HCT116 (cell line): ENCODE measurements around the gene MN1. TPM values are rescaled to one million over a fixed set of nuclear protein-coding genes. Genes with fewer than 3 reads are reported as not detected.

Source experiments
- ATAC-seq: fragments of 200-7000 bp; cut with Tn5 transposase; 2 replicates; pipeline ENCODE4 v1.9.1; 2020; ENCODE audit warnings: mild to moderate bottlenecking, moderate library complexity
- BruUV-seq: library from RNA; stranded (reverse); fragments of 400-500 nt; replicated peaks from 2 replicates; lab custom pipeline; 2021; lab: Mats Ljungman, UMichigan
- CTCF ChIA-PET: fragments of 300-600 bp; sonication (Branson Sonifier 250); formaldehyde crosslinking; loops from one replicate; lab custom pipeline; 2021; ENCODE audit warnings: antibody characterized with exemption; lab: Charles Lee
- POLR2A ChIA-PET: fragments of 300-600, 350-600 bp; sonication (Branson Sonifier 250); formaldehyde crosslinking; loops from one replicate; lab custom pipeline; 2021; ENCODE audit warnings: antibody characterized with exemption; lab: Charles Lee
- RAD21 ChIA-PET, 2 experiments: fragments of 300-600 bp; sonication (Branson Sonifier 250); formaldehyde crosslinking; loops; one replicate each; lab custom pipeline; 2023; ENCODE audit warnings: low total read pairs in 2 of 2; ENCODE audit not compliant: uncharacterized antibody in 2 of 2, unreplicated experiment in 2 of 2, low non-redundant PET in 1 of 2; lab: Charles Lee
- DNase-seq: peaks from one replicate; pipeline ENCODE4 v3.0.0-alpha.2; 2010; ENCODE audit warnings: low read depth, low spot score
- H2AFZ ChIP-seq: fragments of 200-600 bp; shearing (Covaris generic), sonication (generic); 2 replicates; pipeline ENCODE4 v1.6.1; 2017; ENCODE audit warnings: low read depth, mixed run types, mixed read lengths, antibody characterized with exemption, low read length; ENCODE audit not compliant: poor library complexity, severe bottlenecking
- H3K27ac ChIP-seq: 2 replicates; pipeline ENCODE4 v1.5.1; 2012; ENCODE audit warnings: low read depth, low read length
- H3K27me3 ChIP-seq: fragments of 200-600 bp; sonication (generic); 2 replicates; pipeline ENCODE4 v1.6.1; 2016; ENCODE audit warnings: mixed run types, low read length, mixed read lengths; ENCODE audit not compliant: insufficient read depth
- H3K36me3 ChIP-seq, 2 experiments: fragments of 200-500 bp in 1 of 2; fragments of 200-600 bp in 1 of 2; sonication (Bioruptor generic) in 1 of 2; sonication (generic) in 1 of 2; 2 replicates each; pipeline versions ENCODE4 v1.5.1 to v1.6.1; 2014 to 2016; ENCODE audit warnings: low read length in 2 of 2, inconsistent platforms in 1 of 2, mixed read lengths in 1 of 2, mixed run types in 1 of 2; ENCODE audit not compliant: insufficient read depth in 2 of 2, control insufficient read depth in 1 of 2
- H3K4me1 ChIP-seq, 2 experiments: fragments of 200-600 bp in 1 of 2; sonication (generic) in 1 of 2; 2 replicates each; pipeline versions ENCODE4 v1.5.1 to v1.6.1; 2012 to 2017; ENCODE audit warnings: low read length in 2 of 2, inconsistent platforms in 1 of 2, mild to moderate bottlenecking in 1 of 2, mixed read lengths in 1 of 2, mixed run types in 1 of 2, moderate library complexity in 1 of 2; ENCODE audit not compliant: insufficient read depth in 2 of 2, control insufficient read depth in 1 of 2
- H3K4me2 ChIP-seq: fragments of 200-600 bp; sonication (generic); 2 replicates; pipeline ENCODE4 v1.6.1; 2017; ENCODE audit warnings: mixed run types, low read length, mixed read lengths
- H3K4me3 ChIP-seq, 2 experiments: fragments of 200-600 bp in 1 of 2; sonication (generic) in 1 of 2; replicated peaks in 1 of 2; 2 replicates each; pipeline ENCODE4 v1.5.1; 2011 to 2016; ENCODE audit warnings: low read length in 2 of 2, control low read depth in 1 of 2, low read depth in 1 of 2, mild to moderate bottlenecking in 1 of 2, mixed read lengths in 1 of 2, mixed run types in 1 of 2
- H3K79me2 ChIP-seq: fragments of 200-600 bp; sonication (generic); 2 replicates; pipeline ENCODE4 v1.6.1; 2017; ENCODE audit warnings: mild to moderate bottlenecking, mixed run types, low read length, moderate library complexity, mixed read lengths; ENCODE audit not compliant: insufficient read depth
- H3K9ac ChIP-seq: fragments of 200-600 bp; sonication (generic); 2 replicates; pipeline ENCODE4 v1.6.1; 2016; ENCODE audit warnings: low read length, mixed read lengths
- H3K9me2 ChIP-seq: fragments of 200-600 bp; sonication (generic), shearing (Covaris generic); 2 replicates; pipeline ENCODE4 v1.6.1; 2017; ENCODE audit warnings: mixed run types, mild to moderate bottlenecking, moderate library complexity; ENCODE audit not compliant: insufficient read depth
- H3K9me3 ChIP-seq, 2 experiments: fragments of 200-500 bp in 1 of 2; fragments of 200-600 bp in 1 of 2; sonication (Bioruptor generic) in 1 of 2; sonication (generic) in 1 of 2; 2 replicates each; pipeline ENCODE4 v1.6.1; 2014 to 2017; ENCODE audit warnings: low read length in 2 of 2, mixed read lengths in 2 of 2, inconsistent platforms in 1 of 2, low read depth in 1 of 2, mild to moderate bottlenecking in 1 of 2, mixed run types in 1 of 2, moderate library complexity in 1 of 2; ENCODE audit not compliant: control insufficient read depth in 1 of 2, insufficient read depth in 1 of 2
- H4K20me1 ChIP-seq: fragments of 200-600 bp; sonication (generic), shearing (Covaris generic); 2 replicates; pipeline ENCODE4 v1.6.1; 2017; ENCODE audit warnings: mixed run types, mild to moderate bottlenecking, moderate library complexity; ENCODE audit not compliant: insufficient read depth
- ATF3 ChIP-seq: IDR thresholded peaks from 2 replicates; pipeline ENCODE4 v1.6.1; 2012
- CBX3 ChIP-seq: IDR thresholded peaks from 2 replicates; pipeline ENCODE4 v1.6.1; 2012; ENCODE audit warnings: low read depth
- CEBPB ChIP-seq: IDR thresholded peaks from 2 replicates; pipeline ENCODE4 v1.6.1; 2012; ENCODE audit warnings: low read depth
- CTCF ChIP-seq, 3 experiments: fragments of 200-600 bp in 1 of 3; sonication (generic) in 1 of 3; IDR thresholded peaks in 2 of 3; conservative IDR thresholded peaks in 1 of 3; 2 replicates each; pipeline ENCODE4 v1.5.1; 2012 to 2017; ENCODE audit warnings: low read depth in 2 of 3, low read length in 2 of 3, antibody characterized with exemption in 1 of 3, borderline replicate concordance in 1 of 3, control low read depth in 1 of 3, mild to moderate bottlenecking in 1 of 3, mixed read lengths in 1 of 3, mixed run types in 1 of 3, moderate library complexity in 1 of 3; ENCODE audit not compliant: insufficient read depth in 1 of 3
- EZH2 ChIP-seq: fragments of 200-600 bp; sonication (generic); IDR thresholded peaks from 2 replicates; pipeline ENCODE4 v1.6.1; 2017; ENCODE audit warnings: antibody characterized with exemption, mixed run types
- EZH2phosphoT487 ChIP-seq: fragments of 200-600 bp; IDR thresholded peaks from 2 replicates; pipeline ENCODE4 v1.6.1; 2018; ENCODE audit warnings: antibody characterized with exemption, borderline replicate concordance
- FOSL1 ChIP-seq: IDR thresholded peaks from 2 replicates; pipeline ENCODE4 v1.6.1; 2012; ENCODE audit warnings: low read depth
- MAX ChIP-seq: IDR thresholded peaks from 2 replicates; pipeline ENCODE4 v1.6.1; 2012
- POLR2A ChIP-seq: IDR thresholded peaks from 2 replicates; pipeline ENCODE4 v1.7.0; 2011; ENCODE audit warnings: borderline replicate concordance; ENCODE audit not compliant: insufficient read depth, insufficient read length; ENCODE audit errors: extremely low read depth
- POLR2AphosphoS5 ChIP-seq: IDR thresholded peaks from 2 replicates; pipeline ENCODE4 v1.6.1; 2011; ENCODE audit warnings: mild to moderate bottlenecking, low read depth, low read length, moderate library complexity
- REST ChIP-seq: IDR thresholded peaks from 2 replicates; pipeline ENCODE4 v1.6.1; 2012; ENCODE audit warnings: low read depth
- SIN3A ChIP-seq: IDR thresholded peaks from 2 replicates; pipeline ENCODE4 v1.6.1; 2012; ENCODE audit warnings: low read depth
- SP1 ChIP-seq: IDR thresholded peaks from 2 replicates; pipeline ENCODE4 v1.6.1; 2012; ENCODE audit warnings: low read depth
- SRF ChIP-seq: IDR thresholded peaks from 2 replicates; pipeline ENCODE4 v1.6.1; 2012; ENCODE audit warnings: low read depth
- TCF7L2 ChIP-seq: IDR thresholded peaks from 2 replicates; pipeline ENCODE4 v1.7.0; 2011; ENCODE audit warnings: borderline replicate concordance, inconsistent platforms; ENCODE audit not compliant: insufficient read depth, insufficient read length; ENCODE audit errors: extremely low read depth
- ZBTB33 ChIP-seq: IDR thresholded peaks from 2 replicates; pipeline ENCODE4 v1.6.1; 2011; ENCODE audit warnings: mild to moderate bottlenecking, low read length, moderate library complexity; ENCODE audit not compliant: insufficient replicate concordance; ENCODE audit errors: extremely low read depth
- ZFX ChIP-seq: fragments of 450-650 bp; IDR thresholded peaks from 2 replicates; pipeline ENCODE4 v1.6.1; 2017
- ZNF274 ChIP-seq: fragments of 200-500 bp; sonication (Bioruptor generic); IDR thresholded peaks from 2 replicates; pipeline ENCODE4 v1.6.1; 2014; ENCODE audit warnings: mild to moderate bottlenecking, low read depth, low read length, inconsistent platforms
- intact Hi-C: fragments of 100-400 bp; cut with micrococcal nuclease; formaldehyde crosslinking; loops from 2 replicates; pipeline ENCODE4 v1.10.0; 2022
- total RNA-seq: library from RNA; stranded (reverse); gene quantifications from one replicate; pipeline ENCODE4 v1.2.1, GENCODE V29; 2021; ENCODE audit not compliant: unreplicated experiment

Gene MN1
- total RNA-seq, 1 experiment from 2014 or later = 2.9 TPM

- RAD21 ChIA-PET = no interaction called here
- CTCF ChIA-PET = no interaction called here
- Histone ChIP-seq H3K4me2 (no peak overlapping the region), H3K79me2 (no peaks in the 10 kb centered on the region), H4K20me1 (no peaks in the 10 kb centered on the region), H3K9me3 (no peaks in the 10 kb centered on the region), H3K4me1 (peaks cover 0 to 9% of the 10 kb centered on the region in 2 experiments; a peak in 2 of 4 replicates), H3K9me2 (no peaks in the 10 kb centered on the region), H3K36me3 (no peaks in the 10 kb centered on the region; a peak in 1 of 4 replicates), H3K9ac (no peak overlapping the region), H3K4me3 (no peak overlapping the region), H3K27me3 (peaks cover 5% of the 10 kb centered on the region; the same call in 1 of the 2 replicates), H2AFZ (no peak overlapping the region), H3K27ac (no peak overlapping the region)
- no peak for ATAC-seq
- intact Hi-C loops = no loop called here
- no TSS peak for BruUV-seq
- DNase-seq = no peak
- TF ChIP-seq ATF3 = no peak
- no peak for TF ChIP-seq EZH2
- TF ChIP-seq CTCF (IDR thresholded peaks at IDR 0.05 in 2 of 3, conservative IDR thresholded peaks at IDR 0.05 in 1 of 3; ENCODE audit: borderline replicate concordance in 1 of 3, insufficient read depth in 1 of 3, low read depth in 2 of 3, low read length in 2 of 3) = no peak
- no peak for TF ChIP-seq SRF
- no peak for TF ChIP-seq EZH2phosphoT487
- no peak for TF ChIP-seq MAX
- TF ChIP-seq ZFX = no peak
- no peak for TF ChIP-seq SP1
- TF ChIP-seq CBX3 = no peak
- no peak for TF ChIP-seq POLR2A
- no peak for TF ChIP-seq FOSL1
- TF ChIP-seq POLR2AphosphoS5 = no peak
- no peak for TF ChIP-seq ZBTB33
- TF ChIP-seq REST = no peak
- no peak for TF ChIP-seq TCF7L2
- TF ChIP-seq SIN3A = no peak
- TF ChIP-seq CEBPB = no peak
- TF ChIP-seq ZNF274 = no peak
- POLR2A ChIA-PET = no interaction called here
Observed at GRCh38 chr22:27749597-27750225, 51.8 kb downstream of the MN1 start.
